Astrocyte (in vitro differentiated cells and primary cell): ENCODE results near the gene TIMM22. TPM values are rescaled to one million over a fixed set of nuclear protein-coding genes. Genes with fewer than 3 reads are reported as not detected.

Experiments
- DNase-seq: peaks from one replicate; pipeline ENCODE4 v3.0.0-alpha.2; 2010; ENCODE audit warnings: low read depth
- FAIRE-seq: peaks from 2 replicates; lab custom pipeline; 2011; peaks lifted over from hg19 to GRCh38; lab: Jason Lieb, UNC
- H2AFZ ChIP-seq: 2 replicates; pipeline ENCODE4 v1.6.0; 2012; ENCODE audit warnings: low read depth, low read length, inconsistent platforms
- H3K27ac ChIP-seq: 2 replicates; pipeline ENCODE4 v1.5.1; 2011; ENCODE audit warnings: low read depth, low read length, inconsistent platforms
- H3K27me3 ChIP-seq: 2 replicates; pipeline ENCODE4 v1.6.0; 2011; ENCODE audit warnings: low read length, inconsistent platforms; ENCODE audit not compliant: insufficient read depth
- H3K36me3 ChIP-seq: 2 replicates; pipeline ENCODE4 v1.5.1; 2011; ENCODE audit warnings: low read length, inconsistent platforms; ENCODE audit not compliant: insufficient read depth
- H3K4me1 ChIP-seq: 2 replicates; pipeline ENCODE4 v1.5.1; 2011; ENCODE audit warnings: low read length, inconsistent platforms; ENCODE audit not compliant: insufficient read depth
- H3K4me2 ChIP-seq: 2 replicates; pipeline ENCODE4 v1.6.0; 2012; ENCODE audit warnings: low read length, inconsistent platforms
- H3K4me3 ChIP-seq: 2 replicates; pipeline ENCODE4 v1.5.1; 2011; ENCODE audit warnings: low read depth, mild to moderate bottlenecking, low read length, inconsistent platforms; ENCODE audit not compliant: insufficient read depth
- H3K79me2 ChIP-seq: 2 replicates; pipeline ENCODE4 v1.6.0; 2012; ENCODE audit warnings: mild to moderate bottlenecking, low read length, inconsistent platforms; ENCODE audit not compliant: insufficient read depth
- H3K9ac ChIP-seq: 2 replicates; pipeline ENCODE4 v1.6.0; 2012; ENCODE audit warnings: mild to moderate bottlenecking, low read length, inconsistent platforms
- H3K9me3 ChIP-seq: 2 replicates; pipeline ENCODE4 v1.5.1; 2012; ENCODE audit warnings: low read depth, mild to moderate bottlenecking, low read length, inconsistent platforms; ENCODE audit not compliant: insufficient read depth
- H4K20me1 ChIP-seq: 2 replicates; pipeline ENCODE4 v1.6.0; 2012; ENCODE audit warnings: low read length, inconsistent platforms; ENCODE audit not compliant: insufficient read depth
- H3K27ac Mint-ChIP-seq: one replicate; pipeline ENCODE4 v1.8.0; 2021; ENCODE audit warnings: mild to moderate bottlenecking, mixed read lengths; ENCODE audit not compliant: unreplicated experiment
- H3K27me3 Mint-ChIP-seq: one replicate; pipeline ENCODE4 v1.8.0; 2021; ENCODE audit warnings: low read depth, mixed read lengths; ENCODE audit not compliant: unreplicated experiment
- H3K36me3 Mint-ChIP-seq: one replicate; pipeline ENCODE4 v1.8.0; 2021; ENCODE audit warnings: low read depth, mixed read lengths; ENCODE audit not compliant: unreplicated experiment
- H3K4me1 Mint-ChIP-seq: one replicate; pipeline ENCODE4 v1.8.0; 2021; ENCODE audit warnings: low read depth, mixed read lengths; ENCODE audit not compliant: unreplicated experiment
- H3K4me3 Mint-ChIP-seq: one replicate; pipeline ENCODE4 v1.8.0; 2021; ENCODE audit warnings: mild to moderate bottlenecking, moderate library complexity, mixed read lengths; ENCODE audit not compliant: unreplicated experiment
- H3K9me3 Mint-ChIP-seq: one replicate; pipeline ENCODE4 v1.8.0; 2021; ENCODE audit warnings: mild to moderate bottlenecking, mixed read lengths; ENCODE audit not compliant: unreplicated experiment
- EZH2 ChIP-seq: IDR thresholded peaks from 2 replicates; pipeline ENCODE4 v1.6.1; 2012; ENCODE audit warnings: mild to moderate bottlenecking, low read length, inconsistent platforms; ENCODE audit not compliant: insufficient read depth
- total RNA-seq: library from RNA; stranded (reverse); gene quantifications from 2 replicates; pipeline ENCODE4 v1.2.1, GENCODE V29; 2021
- TF ChIP-seq, protein P1 (sequence below): IDR thresholded peaks from 2 replicates; pipeline ENCODE4 v1.5.1; 2011; ENCODE audit warnings: low read depth, mild to moderate bottlenecking, inconsistent platforms, low read length, moderate library complexity; ENCODE audit not compliant: insufficient read depth

TIMM22 gene
- total RNA-seq, 1 donor from 2014 or later = 20.0 TPM

DNA sequence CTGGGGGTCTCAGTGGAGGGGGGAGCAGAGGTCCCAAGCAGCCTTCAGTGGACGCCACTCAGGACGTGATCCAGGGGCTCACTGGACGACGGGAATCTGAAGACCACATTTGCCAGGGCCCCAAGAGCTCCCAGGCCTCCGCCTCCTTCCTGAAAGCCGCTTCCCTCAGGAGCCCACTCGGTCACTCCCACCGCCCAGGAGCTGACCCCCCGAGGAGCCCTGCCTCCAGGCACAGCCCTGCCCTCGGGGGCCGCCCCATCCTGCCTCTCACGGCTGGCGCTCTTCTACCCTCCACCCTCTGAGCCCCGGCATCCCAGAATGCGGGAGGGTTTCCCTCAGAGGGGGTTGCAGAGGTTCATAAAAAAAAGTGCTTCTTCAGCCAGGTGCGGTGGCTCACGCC is 24.2 kb downstream of the TIMM22 start:
- Mint-ChIP-seq H3K36me3 (peaks cover 8% of the 10 kb centered on the region), H3K4me1 (no peaks in the 10 kb centered on the region), H3K27ac (no peak overlapping the region), H3K27me3 (no peaks in the 10 kb centered on the region), H3K9me3 (no peaks in the 10 kb centered on the region), H3K4me3 (no peak overlapping the region)
- FAIRE-seq (no peak), DNase-seq (no peak)
- TF ChIP-seq, protein P1, sequence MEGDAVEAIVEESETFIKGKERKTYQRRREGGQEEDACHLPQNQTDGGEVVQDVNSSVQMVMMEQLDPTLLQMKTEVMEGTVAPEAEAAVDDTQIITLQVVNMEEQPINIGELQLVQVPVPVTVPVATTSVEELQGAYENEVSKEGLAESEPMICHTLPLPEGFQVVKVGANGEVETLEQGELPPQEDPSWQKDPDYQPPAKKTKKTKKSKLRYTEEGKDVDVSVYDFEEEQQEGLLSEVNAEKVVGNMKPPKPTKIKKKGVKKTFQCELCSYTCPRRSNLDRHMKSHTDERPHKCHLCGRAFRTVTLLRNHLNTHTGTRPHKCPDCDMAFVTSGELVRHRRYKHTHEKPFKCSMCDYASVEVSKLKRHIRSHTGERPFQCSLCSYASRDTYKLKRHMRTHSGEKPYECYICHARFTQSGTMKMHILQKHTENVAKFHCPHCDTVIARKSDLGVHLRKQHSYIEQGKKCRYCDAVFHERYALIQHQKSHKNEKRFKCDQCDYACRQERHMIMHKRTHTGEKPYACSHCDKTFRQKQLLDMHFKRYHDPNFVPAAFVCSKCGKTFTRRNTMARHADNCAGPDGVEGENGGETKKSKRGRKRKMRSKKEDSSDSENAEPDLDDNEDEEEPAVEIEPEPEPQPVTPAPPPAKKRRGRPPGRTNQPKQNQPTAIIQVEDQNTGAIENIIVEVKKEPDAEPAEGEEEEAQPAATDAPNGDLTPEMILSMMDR = no peak
- TF ChIP-seq EZH2 = no peak
- Histone ChIP-seq H3K9ac (no peak overlapping the region), H3K4me2 (no peak overlapping the region), H3K4me3 (no peak overlapping the region), H3K79me2 (peaks cover 3% of the 10 kb centered on the region), H3K36me3 (no peaks in the 10 kb centered on the region), H4K20me1 (peaks cover 31% of the 10 kb centered on the region), H3K27me3 (no peaks in the 10 kb centered on the region), H3K9me3 (no peaks in the 10 kb centered on the region), H2AFZ (no peak overlapping the region), H3K27ac (no peak overlapping the region), H3K4me1 (no peaks in the 10 kb centered on the region)

DNA sequence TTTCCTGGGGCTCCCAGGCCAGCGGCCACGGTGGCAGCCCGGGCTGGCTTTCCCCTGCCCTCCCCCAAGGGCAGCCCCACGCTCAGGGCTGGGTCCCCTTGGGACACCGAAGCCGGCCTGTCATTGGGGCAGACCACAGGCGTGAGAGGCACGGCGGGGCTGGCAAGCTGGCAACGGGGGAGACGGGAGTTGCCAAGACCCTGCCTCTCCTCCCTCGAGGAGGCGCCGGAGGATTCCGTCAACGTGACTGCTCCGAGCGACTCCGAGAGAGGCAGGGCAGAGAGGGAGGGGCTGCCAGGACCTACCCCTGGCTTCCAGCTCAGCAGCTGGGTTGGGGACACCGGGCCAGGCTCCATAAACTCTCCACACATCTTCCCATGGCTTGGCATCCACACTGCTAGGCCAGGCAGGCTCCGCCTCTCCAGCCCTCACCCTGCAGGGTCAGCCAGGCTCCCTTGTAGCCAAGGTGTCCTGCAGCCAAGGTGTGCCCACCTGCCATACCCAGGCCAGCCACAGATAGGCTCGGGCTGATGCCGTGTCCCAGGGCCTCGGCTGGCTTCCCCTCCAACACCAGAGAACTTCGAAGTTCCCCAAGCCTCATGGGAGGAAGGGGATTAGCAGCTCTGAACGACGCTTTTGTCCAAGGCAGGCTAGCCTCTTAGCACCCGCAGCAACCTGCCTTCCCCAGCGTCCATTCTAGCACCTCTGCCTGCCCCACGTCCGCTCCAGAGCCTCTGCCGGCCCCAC is 25.5 kb downstream of the TIMM22 start:
- H3K79me2 ChIP-seq = peaks cover 3% of the 10 kb centered on the region
- FAIRE-seq = no peak
- no peak for DNase-seq
- no peak overlapping the region for H3K4me3 Mint-ChIP-seq
- no peak overlapping the region for H3K9ac ChIP-seq
- no peak overlapping the region for H2AFZ ChIP-seq
- H3K36me3 ChIP-seq = no peaks in the 10 kb centered on the region
- H3K27me3 Mint-ChIP-seq = no peaks in the 10 kb centered on the region
- no peak for TF ChIP-seq EZH2
- TF ChIP-seq, protein P1 = no peak
- H3K27me3 ChIP-seq = no peaks in the 10 kb centered on the region
- H3K4me2 ChIP-seq = no peak overlapping the region
- no peaks in the 10 kb centered on the region for H3K4me1 Mint-ChIP-seq
- no peak overlapping the region for H3K27ac Mint-ChIP-seq
- no peaks in the 10 kb centered on the region for H3K9me3 Mint-ChIP-seq
- no peaks in the 10 kb centered on the region for H3K9me3 ChIP-seq
- peaks cover 35% of the 10 kb centered on the region for H4K20me1 ChIP-seq
- H3K4me3 ChIP-seq = no peak overlapping the region
- no peaks in the 10 kb centered on the region for H3K4me1 ChIP-seq
- H3K27ac ChIP-seq = no peak overlapping the region
- peaks cover 8% of the 10 kb centered on the region for H3K36me3 Mint-ChIP-seq

DNA sequence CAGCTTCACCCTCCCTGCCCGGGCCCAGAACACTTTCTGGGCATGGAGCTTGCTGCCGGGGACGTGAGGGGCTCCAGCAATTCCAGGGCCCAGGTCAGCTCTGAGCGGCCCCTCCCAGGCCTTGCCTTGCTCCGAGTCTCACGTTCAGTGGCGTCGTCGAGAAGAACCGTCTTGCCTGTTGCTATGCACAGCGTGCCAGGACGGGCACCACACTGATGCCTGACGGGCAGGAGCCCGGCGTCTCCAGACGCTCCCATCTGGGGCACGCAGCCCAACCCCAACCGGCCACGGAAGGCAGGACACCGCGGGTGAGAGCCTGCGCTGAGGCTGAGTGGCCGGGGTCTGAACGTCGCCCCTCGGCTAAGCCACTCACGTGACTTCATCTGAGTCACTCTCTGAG is 27.1 kb downstream of the TIMM22 start:
- Histone ChIP-seq H3K4me3 (no peak overlapping the region), H3K27me3 (no peaks in the 10 kb centered on the region), H3K9ac (no peak overlapping the region), H3K79me2 (peaks cover 3% of the 10 kb centered on the region), H3K27ac (no peak overlapping the region), H4K20me1 (peaks cover 38% of the 10 kb centered on the region), H2AFZ (no peak overlapping the region), H3K4me2 (no peak overlapping the region), H3K4me1 (peaks cover 6% of the 10 kb centered on the region), H3K9me3 (no peaks in the 10 kb centered on the region), H3K36me3 (no peaks in the 10 kb centered on the region)
- H3K27ac Mint-ChIP-seq = no peak overlapping the region
- TF ChIP-seq EZH2 = no peak
- TF ChIP-seq, protein P1 = no peak
- peaks cover 6% of the 10 kb centered on the region for H3K36me3 Mint-ChIP-seq
- H3K9me3 Mint-ChIP-seq = no peaks in the 10 kb centered on the region
- H3K4me1 Mint-ChIP-seq = peaks cover 3% of the 10 kb centered on the region
- H3K4me3 Mint-ChIP-seq = no peak overlapping the region
- FAIRE-seq (no peak), DNase-seq (no peak)
- no peaks in the 10 kb centered on the region for H3K27me3 Mint-ChIP-seq
